Measurements from ENCODE around the gene TNFRSF12A. TPM values are rescaled to one million over a fixed set of nuclear protein-coding genes. Genes with fewer than 3 reads are reported as not detected.

TNFRSF12A gene
- total RNA-seq, 1 donor from 2014 or later, result 44.6 TPM

GRCh38 chr16:3038256-3038655 is 18.1 kb downstream of the TNFRSF12A start:
- H3K4me1 Mint-ChIP-seq, result peaks cover 4% of the 10 kb centered on the region
- H3K27ac Mint-ChIP-seq, result no peak overlapping the region
- DNase-seq (ENCODE audit: low spot score in 2 of 2, unreplicated experiment in 2 of 2), result no peak
- no peak overlapping the region for H3K4me3 Mint-ChIP-seq
- no peaks in the 10 kb centered on the region for H3K9me3 Mint-ChIP-seq
- H3K36me3 Mint-ChIP-seq, result no peaks in the 10 kb centered on the region
- no peak for TF ChIP-seq CTCF (IDR thresholded peaks at IDR 0.05; ENCODE audit: unreplicated experiment)
- peaks cover 84% of the 10 kb centered on the region for H3K27me3 Mint-ChIP-seq (ENCODE audit: low read depth)

GRCh38 chr16:3038896-3039295 is 18.7 kb downstream of the TNFRSF12A start:
- Mint-ChIP-seq H3K36me3 (no peaks in the 10 kb centered on the region), H3K4me3 (no peak overlapping the region), H3K9me3 (no peaks in the 10 kb centered on the region), H3K4me1 (peaks cover 4% of the 10 kb centered on the region), H3K27me3 (ENCODE audit: low read depth) (peaks cover 84% of the 10 kb centered on the region), H3K27ac (no peak overlapping the region)
- DNase-seq (ENCODE audit: low spot score in 2 of 2, unreplicated experiment in 2 of 2), result no peak
- TF ChIP-seq CTCF (IDR thresholded peaks at IDR 0.05; ENCODE audit: unreplicated experiment), result no peak

- Mint-ChIP-seq H3K9me3 (no peaks in the 10 kb centered on the region), H3K27me3 (ENCODE audit: low read depth) (peaks cover 88% of the 10 kb centered on the region), H3K27ac (no peak overlapping the region), H3K4me1 (peaks cover 7% of the 10 kb centered on the region), H3K36me3 (no peaks in the 10 kb centered on the region), H3K4me3 (no peak overlapping the region)
- DNase-seq (ENCODE audit: low spot score in 2 of 2, unreplicated experiment in 2 of 2), result no peak
- TF ChIP-seq CTCF (IDR thresholded peaks at IDR 0.05; ENCODE audit: unreplicated experiment), result no peak
Observed at GRCh38 chr16:3042376-3042775, 22.2 kb downstream of the TNFRSF12A start.

- peak overlapping the region; percentile 63 for H3K4me3 Mint-ChIP-seq
- TF ChIP-seq CTCF (IDR thresholded peaks at IDR 0.05; ENCODE audit: unreplicated experiment), result no peak
- H3K27me3 Mint-ChIP-seq (ENCODE audit: low read depth), result peaks cover 89% of the 10 kb centered on the region
Observed at GRCh38 chr16:3044708-3045107, 24.5 kb downstream of the TNFRSF12A start.

GRCh38 chr16:3045758-3046640 is 25.8 kb downstream of the TNFRSF12A start, which contains the start of gene MMP25:
TSS of gene MMP25 (plus strand) at chr16:3046561. CDS start at chr16:3046918, 357 bp downstream.
- Mint-ChIP-seq H3K4me3 (peak within 1 kb of the TSS; percentile 63), H3K27me3 (ENCODE audit: low read depth) (peaks cover 91% of the 10 kb centered on the region), H3K4me1 (peaks cover 7% of the 10 kb centered on the region), H3K9me3 (no peaks in the 10 kb centered on the region), H3K27ac (no peak within 1 kb of the TSS), H3K36me3 (no peaks in the 10 kb centered on the region)
- no peak for TF ChIP-seq CTCF (IDR thresholded peaks at IDR 0.05; ENCODE audit: unreplicated experiment)
- no peak for DNase-seq (ENCODE audit: low spot score in 2 of 2, unreplicated experiment in 2 of 2)

More at GRCh38 chr16:3044708-3045107, 24.5 kb downstream of the TNFRSF12A start:
- Mint-ChIP-seq H3K36me3 (no peaks in the 10 kb centered on the region), H3K27ac (no peak overlapping the region), H3K9me3 (no peaks in the 10 kb centered on the region), H3K4me1 (peaks cover 7% of the 10 kb centered on the region)
- DNase-seq (ENCODE audit: low spot score in 2 of 2, unreplicated experiment in 2 of 2), result no peak

Measured in mesothelial cell of epicardium (in vitro differentiated cells).